ENCODE measurements around the gene OR2B6. TPM values are rescaled to one million over a fixed set of nuclear protein-coding genes. Genes with fewer than 3 reads are reported as not detected.

OR2B6 gene
- total and polyA plus RNA-seq, 7 donors: 0.06 TPM; not detected in 6

- intact Hi-C loops (cut with DNase I): no loop called here
- ATAC-seq (no peak), DNase-seq (no peak)
- Histone ChIP-seq H3K4me1 (no peaks in the 10 kb centered on the region), H3K36me3 (ENCODE audit: insufficient read depth in 1 of 2, low read depth in 1 of 2) (no peaks in the 10 kb centered on the region), H3K9me3 (peaks cover 3% of the 10 kb centered on the region), H3K27ac (no peak overlapping the region), H3K4me3 (no peak overlapping the region), H3K27me3 (ENCODE audit: insufficient read depth in 3 of 3, low read length in 2 of 3) (no peaks in the 10 kb centered on the region)
- no peak for TF ChIP-seq CTCF (IDR thresholded peaks at IDR 0.05)
- 82 to 85% (median 83%) methylated on average over 4 of the region's 4 CpGs for WGBS, 3 donors
Observed at GRCh38 chr6:27972750-27973149, 15.7 kb downstream of the OR2B6 start.

- intact Hi-C loops (cut with DNase I): no loop called here
- Histone ChIP-seq H3K4me3 (no peak overlapping the region), H3K36me3 (ENCODE audit: insufficient read depth in 1 of 2, low read depth in 1 of 2) (no peaks in the 10 kb centered on the region), H3K9me3 (no peaks in the 10 kb centered on the region), H3K27ac (no peak overlapping the region), H3K27me3 (ENCODE audit: insufficient read depth in 3 of 3, low read length in 2 of 3) (no peaks in the 10 kb centered on the region), H3K4me1 (no peaks in the 10 kb centered on the region)
- TF ChIP-seq CTCF (IDR thresholded peaks at IDR 0.05): no peak
- 58 to 67% (median 61%) methylated on average over 8 of the region's 8 CpGs for WGBS, 3 donors
- ATAC-seq (no peak), DNase-seq (no peak)
Observed at GRCh38 chr6:27977387-27977786, 20.3 kb downstream of the OR2B6 start.

- no peak for DNase-seq
- no peaks in the 10 kb centered on the region for H3K9me3 ChIP-seq
- no peaks in the 10 kb centered on the region for H3K27me3 ChIP-seq (ENCODE audit: insufficient read depth in 3 of 3, low read length in 2 of 3)
- H3K4me3 ChIP-seq: no peak overlapping the region
- H3K27ac ChIP-seq: no peak overlapping the region
- intact Hi-C loops (cut with DNase I): no loop called here
- no peak for TF ChIP-seq CTCF (IDR thresholded peaks at IDR 0.05)
- H3K36me3 ChIP-seq (ENCODE audit: insufficient read depth in 1 of 2, low read depth in 1 of 2): no peaks in the 10 kb centered on the region
- H3K4me1 ChIP-seq: no peaks in the 10 kb centered on the region
- no peak for ATAC-seq
Observed at GRCh38 chr6:27978705-27979104, 21.7 kb downstream of the OR2B6 start.

GRCh38 chr6:27980111-27980510, 23.1 kb downstream of the OR2B6 start:
- intact Hi-C loops (cut with DNase I): no loop called here
- H3K27ac ChIP-seq: no peak overlapping the region
- H3K36me3 ChIP-seq (ENCODE audit: insufficient read depth in 1 of 2, low read depth in 1 of 2): no peaks in the 10 kb centered on the region
- no peaks in the 10 kb centered on the region for H3K9me3 ChIP-seq
- DNase-seq (no peak), ATAC-seq (no peak)
- 15 to 33% (median 16%) methylated on average over 1 of the region's 1 CpG for WGBS, 3 donors
- TF ChIP-seq CTCF (IDR thresholded peaks at IDR 0.05): no peak
- no peaks in the 10 kb centered on the region for H3K27me3 ChIP-seq (ENCODE audit: insufficient read depth in 3 of 3, low read length in 2 of 3)
- no peaks in the 10 kb centered on the region for H3K4me1 ChIP-seq
- H3K4me3 ChIP-seq: no peak overlapping the region

- H3K27me3 ChIP-seq (ENCODE audit: insufficient read depth in 3 of 3, low read length in 2 of 3): peaks cover 0 to 4% (median 0%) of the 10 kb centered on the region in 3 donors
- ATAC-seq (no peak), DNase-seq (no peak)
- WGBS, 3 donors: 32 to 43% (median 36%) methylated on average over 2 of the region's 2 CpGs
- intact Hi-C loops (cut with DNase I): no loop called here
- no peak for TF ChIP-seq CTCF (IDR thresholded peaks at IDR 0.05)
- no peaks in the 10 kb centered on the region for H3K36me3 ChIP-seq (ENCODE audit: insufficient read depth in 1 of 2, low read depth in 1 of 2)
- H3K4me3 ChIP-seq: no peak overlapping the region
- H3K4me1 ChIP-seq: no peaks in the 10 kb centered on the region
- H3K9me3 ChIP-seq: no peaks in the 10 kb centered on the region
- H3K27ac ChIP-seq: no peak overlapping the region
Observed at GRCh38 chr6:27986928-27987725, 30.1 kb downstream of the OR2B6 start.
